GM12875 (cell line): ENCODE data around the gene BEST1.

ENCODE experiments used
- H3K4me3 ChIP-seq: one replicate; pipeline ENCODE4 v1.5.1; 2011; ENCODE audit warnings: low read depth, low read length, control low read depth
- TF ChIP-seq, protein P1 (sequence below): IDR thresholded peaks from 2 replicates; pipeline ENCODE4 v1.5.1; 2011; ENCODE audit warnings: low read depth, mild to moderate bottlenecking, control low read depth, inconsistent platforms, low read length, moderate library complexity, borderline replicate concordance; ENCODE audit not compliant: insufficient read depth

BEST1 gene

DNA sequence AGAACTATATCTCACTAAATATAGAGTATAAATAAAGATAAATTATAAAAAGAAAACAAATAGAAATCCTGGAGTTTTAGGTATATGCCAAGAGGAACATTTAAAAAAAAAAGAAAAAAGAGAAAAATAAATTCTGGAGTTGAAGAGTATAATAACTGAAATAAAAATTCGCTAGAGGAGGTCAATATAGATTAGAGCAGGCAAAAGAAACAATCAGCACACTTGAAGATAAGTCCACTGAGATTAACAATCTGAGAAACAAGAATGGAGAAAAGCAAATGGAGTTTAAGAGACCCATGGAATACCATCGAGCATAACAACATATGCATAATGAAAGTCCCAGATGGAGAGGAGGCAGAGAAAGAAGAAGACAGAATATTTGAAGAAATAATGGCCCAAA lies 14.3 kb upstream of the BEST1 start:
- no peak overlapping the region for H3K4me3 ChIP-seq
- TF ChIP-seq, protein P1, sequence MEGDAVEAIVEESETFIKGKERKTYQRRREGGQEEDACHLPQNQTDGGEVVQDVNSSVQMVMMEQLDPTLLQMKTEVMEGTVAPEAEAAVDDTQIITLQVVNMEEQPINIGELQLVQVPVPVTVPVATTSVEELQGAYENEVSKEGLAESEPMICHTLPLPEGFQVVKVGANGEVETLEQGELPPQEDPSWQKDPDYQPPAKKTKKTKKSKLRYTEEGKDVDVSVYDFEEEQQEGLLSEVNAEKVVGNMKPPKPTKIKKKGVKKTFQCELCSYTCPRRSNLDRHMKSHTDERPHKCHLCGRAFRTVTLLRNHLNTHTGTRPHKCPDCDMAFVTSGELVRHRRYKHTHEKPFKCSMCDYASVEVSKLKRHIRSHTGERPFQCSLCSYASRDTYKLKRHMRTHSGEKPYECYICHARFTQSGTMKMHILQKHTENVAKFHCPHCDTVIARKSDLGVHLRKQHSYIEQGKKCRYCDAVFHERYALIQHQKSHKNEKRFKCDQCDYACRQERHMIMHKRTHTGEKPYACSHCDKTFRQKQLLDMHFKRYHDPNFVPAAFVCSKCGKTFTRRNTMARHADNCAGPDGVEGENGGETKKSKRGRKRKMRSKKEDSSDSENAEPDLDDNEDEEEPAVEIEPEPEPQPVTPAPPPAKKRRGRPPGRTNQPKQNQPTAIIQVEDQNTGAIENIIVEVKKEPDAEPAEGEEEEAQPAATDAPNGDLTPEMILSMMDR, result no peak

DNA sequence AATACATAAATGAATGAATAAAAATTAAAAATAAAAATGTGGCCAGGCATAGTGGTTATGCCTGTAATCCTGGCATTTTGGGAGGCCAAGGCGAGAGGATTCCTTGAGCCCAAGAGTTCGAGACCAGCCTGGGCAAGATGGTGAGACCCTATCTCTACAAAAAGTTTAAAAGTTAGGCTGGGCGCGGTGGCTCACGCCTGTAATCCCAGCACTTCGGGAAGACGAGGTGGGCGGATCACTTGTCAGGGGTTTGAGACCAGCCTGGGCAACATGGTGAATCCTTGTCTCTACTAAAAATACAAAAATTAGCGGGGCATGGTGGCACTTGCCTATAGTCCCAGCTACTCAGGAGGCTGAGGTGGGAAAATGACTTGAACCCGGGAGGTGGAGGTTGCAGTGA lies 9.7 kb upstream of the BEST1 start:
- TF ChIP-seq, protein P1, result no peak
- H3K4me3 ChIP-seq, result no peak overlapping the region

DNA sequence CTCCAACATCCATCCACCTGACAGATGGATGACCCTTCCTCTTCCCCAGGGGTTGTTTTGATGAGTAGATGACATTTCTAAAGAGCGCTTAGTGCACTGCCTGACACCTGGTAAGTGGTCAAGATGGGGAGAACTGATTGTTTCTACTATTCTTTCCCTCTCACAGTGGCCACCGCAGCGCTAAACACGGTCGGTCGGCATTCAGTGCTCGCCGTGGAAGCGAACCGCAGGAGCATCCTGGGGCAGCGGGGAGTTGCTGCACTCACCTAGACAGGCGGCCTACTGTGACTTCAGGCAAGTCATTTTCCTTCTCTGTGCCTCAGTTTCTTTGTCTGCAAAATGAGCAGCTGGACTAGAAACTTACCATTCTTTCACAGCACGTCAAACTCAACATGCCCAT lies 5.0 kb upstream of the BEST1 start:
- TF ChIP-seq, protein P1, result no peak
- no peak overlapping the region for H3K4me3 ChIP-seq

DNA sequence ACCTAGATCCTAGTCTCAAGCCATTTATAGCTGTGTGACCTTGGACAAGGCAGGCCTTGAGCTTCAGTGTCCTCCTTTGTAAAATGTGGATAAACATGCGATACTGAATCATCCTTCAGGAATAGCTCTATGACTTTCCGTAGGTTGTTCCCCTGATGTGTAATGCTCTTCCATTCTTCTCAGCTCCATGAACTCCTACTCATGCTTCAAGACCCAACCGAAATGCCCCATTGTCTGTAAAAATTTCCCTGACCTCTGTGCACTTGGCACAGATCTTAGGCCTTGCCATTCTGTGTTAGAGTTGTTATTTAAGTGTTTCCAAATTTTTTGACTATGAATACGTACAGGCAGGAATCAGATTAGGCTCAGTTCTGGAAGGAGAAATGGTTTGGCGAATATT lies 3.3 kb upstream of the BEST1 start:
- TF ChIP-seq, protein P1, result no peak
- H3K4me3 ChIP-seq, result no peak overlapping the region

DNA sequence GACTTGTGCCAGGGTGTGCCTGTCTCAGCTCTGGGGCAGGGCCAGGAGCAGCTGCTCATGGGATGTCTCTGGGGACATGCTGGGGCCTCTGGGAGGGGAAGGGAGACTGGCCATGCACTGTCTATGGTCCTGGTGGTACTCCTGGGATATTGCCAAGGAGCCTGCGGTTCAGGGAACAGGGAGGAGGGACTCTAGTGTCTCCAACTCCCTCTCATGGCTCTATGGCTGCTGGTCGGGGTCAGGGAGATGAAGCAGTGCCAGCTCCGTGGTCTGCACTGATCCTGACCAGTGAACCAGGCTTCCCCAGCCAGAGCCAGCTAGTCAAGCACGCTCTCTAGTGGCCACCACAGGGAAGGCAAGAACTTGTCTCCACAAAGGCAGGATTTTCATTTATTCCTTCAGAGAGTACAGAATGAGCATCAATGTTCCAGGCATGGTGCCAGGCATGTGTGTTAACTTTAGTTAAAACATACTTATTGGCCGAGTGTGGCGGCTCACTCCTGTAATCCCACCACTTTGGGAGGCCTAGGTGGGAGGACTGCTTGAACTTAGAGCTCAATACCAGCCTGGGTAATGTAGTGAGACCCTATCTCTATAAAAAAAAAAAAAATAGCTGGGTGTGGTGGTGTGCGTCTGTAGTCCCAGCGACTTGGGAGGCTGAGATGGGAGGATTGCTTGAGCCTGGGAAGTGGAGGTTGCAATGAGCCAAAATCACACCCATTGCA lies 2.5 kb upstream of the BEST1 start:
- H3K4me3 ChIP-seq, result no peak overlapping the region
- TF ChIP-seq, protein P1, result peak; percentile 95

DNA sequence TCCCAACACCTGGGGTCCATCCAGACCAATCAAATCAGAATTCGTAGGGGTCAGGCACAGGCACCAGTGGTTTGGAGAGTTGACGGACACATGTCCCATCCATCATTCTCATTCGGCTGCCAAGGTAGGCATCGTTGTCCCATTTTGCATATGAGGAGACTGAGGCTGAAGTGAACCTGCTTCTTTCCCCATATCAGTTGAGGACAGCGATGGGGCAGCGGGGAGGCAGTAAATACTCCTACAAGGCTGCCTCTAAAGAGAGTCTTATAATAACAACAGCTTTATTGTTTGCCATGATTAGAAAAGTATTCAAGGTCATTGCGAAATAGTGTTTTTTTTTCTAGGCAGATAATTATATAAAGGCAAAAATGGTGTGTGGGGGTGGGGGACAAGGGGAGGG lies 1.6 kb upstream of the BEST1 start:
- H3K4me3 ChIP-seq, result no peak overlapping the region
- TF ChIP-seq, protein P1, result no peak
